Measurements from ENCODE around the gene GPRC5C.

The GPRC5C gene

GRCh38 chr17:74437702-74438101 is 5.8 kb downstream of the GPRC5C start:
- H2AFZ ChIP-seq (ENCODE audit: low read depth), result no peak overlapping the region
- no peaks in the 10 kb centered on the region for H3K4me1 ChIP-seq (ENCODE audit: low read depth, poor library complexity, severe bottlenecking)

GRCh38 chr17:74439691-74440567 is 8.0 kb downstream of the GPRC5C start:
- H3K4me2 ChIP-seq, result no peak overlapping the region
- no peak overlapping the region for H3K4me3 ChIP-seq (IDR thresholded peaks at IDR 0.05; ENCODE audit: insufficient read depth, low read depth, low read length)
- no peaks in the 10 kb centered on the region for H4K20me1 ChIP-seq (ENCODE audit: insufficient read depth)
- H3K27me3 ChIP-seq (ENCODE audit: insufficient read depth, low read depth), result peaks cover 25% of the 10 kb centered on the region; the same call in 1 of the 2 replicates
- no peak overlapping the region for H3K9ac ChIP-seq
- no peaks in the 10 kb centered on the region for H3K36me3 ChIP-seq (ENCODE audit: insufficient read depth)
- TF ChIP-seq CTCF (conservative IDR thresholded peaks at IDR 0.05; ENCODE audit: low read depth, low read length), result no peak
- H2AFZ ChIP-seq (ENCODE audit: low read depth), result no peak overlapping the region
- H3K79me2 ChIP-seq (ENCODE audit: insufficient read depth, low read depth), result no peaks in the 10 kb centered on the region
- H3K27ac ChIP-seq, result no peak overlapping the region
- H3K4me1 ChIP-seq (ENCODE audit: low read depth, poor library complexity, severe bottlenecking), result no peaks in the 10 kb centered on the region

More at GRCh38 chr17:74437702-74438101, 5.8 kb downstream of the GPRC5C start:
- no peak overlapping the region for H3K4me3 ChIP-seq (IDR thresholded peaks at IDR 0.05; ENCODE audit: insufficient read depth, low read depth, low read length)
- no peak overlapping the region for H3K27ac ChIP-seq
- H3K36me3 ChIP-seq (ENCODE audit: insufficient read depth), result no peaks in the 10 kb centered on the region
- no peak overlapping the region for H3K9ac ChIP-seq
- peaks cover 22% of the 10 kb centered on the region; the same call in 1 of the 2 replicates for H3K27me3 ChIP-seq (ENCODE audit: insufficient read depth, low read depth)
- H3K79me2 ChIP-seq (ENCODE audit: insufficient read depth, low read depth), result no peaks in the 10 kb centered on the region
- H3K4me2 ChIP-seq, result no peak overlapping the region
- no peaks in the 10 kb centered on the region for H4K20me1 ChIP-seq (ENCODE audit: insufficient read depth)
- peak; percentile 80 for TF ChIP-seq CTCF (conservative IDR thresholded peaks at IDR 0.05; ENCODE audit: low read depth, low read length)

DNA sequence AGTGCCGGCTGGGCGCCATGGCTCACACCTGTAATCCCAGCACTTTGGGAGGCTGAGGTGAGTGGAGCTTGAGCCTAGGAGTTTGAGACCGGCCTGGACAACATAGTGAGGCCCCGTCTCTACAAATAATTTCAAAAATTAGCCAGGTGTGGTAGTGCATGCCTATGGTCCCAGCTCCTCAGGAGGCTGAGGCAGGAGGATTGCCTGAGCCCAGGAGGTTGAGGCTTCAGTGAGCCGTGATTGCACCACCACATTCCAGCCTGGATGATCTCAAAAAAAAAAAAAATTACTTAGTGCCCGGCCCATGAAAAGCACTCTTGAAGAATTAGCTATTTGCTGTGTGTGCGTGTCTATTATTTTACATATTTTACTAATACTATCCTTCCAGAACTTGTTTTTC is 9.6 kb downstream of the GPRC5C start:
- TF ChIP-seq CTCF (conservative IDR thresholded peaks at IDR 0.05; ENCODE audit: low read depth, low read length), result no peak
- Histone ChIP-seq H3K9ac (no peak overlapping the region), H3K27ac (no peak overlapping the region), H3K79me2 (ENCODE audit: insufficient read depth, low read depth) (no peaks in the 10 kb centered on the region), H2AFZ (ENCODE audit: low read depth) (no peak overlapping the region), H3K36me3 (ENCODE audit: insufficient read depth) (no peaks in the 10 kb centered on the region), H3K4me3 (IDR thresholded peaks at IDR 0.05; ENCODE audit: insufficient read depth, low read depth, low read length) (no peak overlapping the region), H3K27me3 (ENCODE audit: insufficient read depth, low read depth) (peaks cover 34% of the 10 kb centered on the region; the same call in 1 of the 2 replicates), H4K20me1 (ENCODE audit: insufficient read depth) (no peaks in the 10 kb centered on the region), H3K4me2 (no peak overlapping the region), H3K4me1 (ENCODE audit: low read depth, poor library complexity, severe bottlenecking) (no peaks in the 10 kb centered on the region)

- no peak overlapping the region for H2AFZ ChIP-seq (ENCODE audit: low read depth)
- H3K27ac ChIP-seq, result no peak overlapping the region
- no peak overlapping the region for H3K4me2 ChIP-seq
- no peaks in the 10 kb centered on the region for H3K79me2 ChIP-seq (ENCODE audit: insufficient read depth, low read depth)
- no peaks in the 10 kb centered on the region for H4K20me1 ChIP-seq (ENCODE audit: insufficient read depth)
- H3K4me3 ChIP-seq (IDR thresholded peaks at IDR 0.05; ENCODE audit: insufficient read depth, low read depth, low read length), result no peak overlapping the region
- peaks cover 34% of the 10 kb centered on the region; the same call in 1 of the 2 replicates for H3K27me3 ChIP-seq (ENCODE audit: insufficient read depth, low read depth)
- no peak for TF ChIP-seq CTCF (conservative IDR thresholded peaks at IDR 0.05; ENCODE audit: low read depth, low read length)
- H3K36me3 ChIP-seq (ENCODE audit: insufficient read depth), result no peaks in the 10 kb centered on the region
- no peaks in the 10 kb centered on the region for H3K4me1 ChIP-seq (ENCODE audit: low read depth, poor library complexity, severe bottlenecking)
- no peak overlapping the region for H3K9ac ChIP-seq
Observed at GRCh38 chr17:74442291-74442669, 10.4 kb downstream of the GPRC5C start.

Measured in KMS-11 (cell line).